ENCODE data around the gene REC8.

REC8 gene, protein sequence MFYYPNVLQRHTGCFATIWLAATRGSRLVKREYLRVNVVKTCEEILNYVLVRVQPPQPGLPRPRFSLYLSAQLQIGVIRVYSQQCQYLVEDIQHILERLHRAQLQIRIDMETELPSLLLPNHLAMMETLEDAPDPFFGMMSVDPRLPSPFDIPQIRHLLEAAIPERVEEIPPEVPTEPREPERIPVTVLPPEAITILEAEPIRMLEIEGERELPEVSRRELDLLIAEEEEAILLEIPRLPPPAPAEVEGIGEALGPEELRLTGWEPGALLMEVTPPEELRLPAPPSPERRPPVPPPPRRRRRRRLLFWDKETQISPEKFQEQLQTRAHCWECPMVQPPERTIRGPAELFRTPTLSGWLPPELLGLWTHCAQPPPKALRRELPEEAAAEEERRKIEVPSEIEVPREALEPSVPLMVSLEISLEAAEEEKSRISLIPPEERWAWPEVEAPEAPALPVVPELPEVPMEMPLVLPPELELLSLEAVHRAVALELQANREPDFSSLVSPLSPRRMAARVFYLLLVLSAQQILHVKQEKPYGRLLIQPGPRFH

GRCh38 chr14:24171422-24172260, at the start of gene REC8:
Gene REC8, plus strand, starts transcription at chr14:24172080. Its CDS starts 473 bp downstream, at chr14:24172553.
- DNase-seq: peak; percentile 85 to 92

DNA sequence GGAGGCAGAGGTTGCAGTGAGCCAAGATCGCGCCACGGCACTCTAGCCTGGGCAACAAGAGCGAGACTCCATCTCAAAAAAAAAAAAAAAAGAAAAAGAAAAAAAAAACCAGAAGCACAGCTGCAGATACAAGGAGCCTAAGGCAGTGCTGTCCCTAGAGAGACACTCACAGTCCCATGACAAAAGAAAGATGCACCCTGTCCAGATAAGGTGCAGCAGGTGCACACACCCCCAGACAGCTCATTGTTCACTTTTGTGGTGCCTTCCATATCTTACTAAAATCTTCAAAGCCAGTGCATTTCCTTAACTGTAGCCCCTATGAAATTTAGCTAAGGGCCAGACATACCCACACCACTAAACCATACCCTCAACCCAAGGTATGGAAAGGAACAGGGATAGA, 49.5 kb upstream of the REC8 start:
- no peak for DNase-seq

- no peak for DNase-seq
Measured at GRCh38 chr14:24122898-24123297, 49.0 kb upstream of the REC8 start.

- DNase-seq: no peak
Measured at GRCh38 chr14:24123424-24124417, 48.2 kb upstream of the REC8 start.

GRCh38 chr14:24126939-24127338, 44.9 kb upstream of the REC8 start:
- DNase-seq: no peak

DNA sequence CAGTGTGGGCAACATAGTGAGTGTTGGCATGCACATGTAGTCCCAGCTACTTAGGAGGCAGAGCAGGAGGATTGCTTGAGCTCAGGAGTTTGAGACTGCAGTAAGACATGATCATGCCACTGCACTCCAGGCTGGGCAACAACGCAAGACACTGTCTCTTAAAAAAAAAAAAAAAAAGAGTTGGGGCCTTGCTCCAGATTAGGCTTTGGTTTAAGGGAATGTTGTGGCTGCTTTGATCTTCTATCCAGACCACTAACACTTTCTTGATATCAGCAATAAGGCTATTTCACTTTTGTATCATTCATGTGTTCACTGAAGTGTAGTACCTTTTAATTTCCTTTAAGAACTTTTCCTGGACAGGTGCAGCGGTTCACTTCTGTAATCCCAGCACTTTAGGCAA, 44.2 kb upstream of the REC8 start:
- DNase-seq: no peak

DNA sequence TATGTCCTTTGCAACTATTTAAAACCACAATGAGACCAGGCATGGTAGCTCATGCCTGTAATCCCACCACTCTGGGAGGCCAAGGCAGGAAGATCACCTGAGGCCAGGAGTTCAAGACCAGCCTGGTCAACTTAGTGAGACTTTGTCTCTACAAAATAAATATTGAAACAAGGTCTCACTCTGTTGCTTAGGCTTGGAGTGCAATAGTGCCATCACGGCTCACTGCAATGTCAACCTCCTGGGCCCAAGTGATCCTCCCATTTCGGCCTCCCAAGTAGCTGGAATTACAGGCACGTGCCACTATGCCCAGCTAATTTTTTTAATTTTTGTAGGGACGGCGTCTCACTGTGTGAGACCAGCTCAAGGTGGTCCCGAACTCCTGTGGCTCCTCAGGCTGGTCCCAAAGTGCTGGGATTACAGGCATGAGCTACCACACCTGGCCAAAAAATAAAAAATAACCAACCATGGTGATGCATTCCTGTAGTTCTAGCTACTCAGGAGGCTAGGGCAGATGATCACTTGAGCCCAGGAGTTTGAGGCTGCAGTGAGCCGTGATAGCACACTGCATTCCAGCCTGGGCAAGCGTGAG, 42.4 kb upstream of the REC8 start:
- DNase-seq: no peak

- no peak for DNase-seq
Measured at GRCh38 chr14:24130380-24130716, 41.5 kb upstream of the REC8 start, which contains the start of gene FITM1. Gene FITM1, plus strand, starts transcription at chr14:24130659. Its CDS starts 905 bp downstream, at chr14:24131564.

DNA sequence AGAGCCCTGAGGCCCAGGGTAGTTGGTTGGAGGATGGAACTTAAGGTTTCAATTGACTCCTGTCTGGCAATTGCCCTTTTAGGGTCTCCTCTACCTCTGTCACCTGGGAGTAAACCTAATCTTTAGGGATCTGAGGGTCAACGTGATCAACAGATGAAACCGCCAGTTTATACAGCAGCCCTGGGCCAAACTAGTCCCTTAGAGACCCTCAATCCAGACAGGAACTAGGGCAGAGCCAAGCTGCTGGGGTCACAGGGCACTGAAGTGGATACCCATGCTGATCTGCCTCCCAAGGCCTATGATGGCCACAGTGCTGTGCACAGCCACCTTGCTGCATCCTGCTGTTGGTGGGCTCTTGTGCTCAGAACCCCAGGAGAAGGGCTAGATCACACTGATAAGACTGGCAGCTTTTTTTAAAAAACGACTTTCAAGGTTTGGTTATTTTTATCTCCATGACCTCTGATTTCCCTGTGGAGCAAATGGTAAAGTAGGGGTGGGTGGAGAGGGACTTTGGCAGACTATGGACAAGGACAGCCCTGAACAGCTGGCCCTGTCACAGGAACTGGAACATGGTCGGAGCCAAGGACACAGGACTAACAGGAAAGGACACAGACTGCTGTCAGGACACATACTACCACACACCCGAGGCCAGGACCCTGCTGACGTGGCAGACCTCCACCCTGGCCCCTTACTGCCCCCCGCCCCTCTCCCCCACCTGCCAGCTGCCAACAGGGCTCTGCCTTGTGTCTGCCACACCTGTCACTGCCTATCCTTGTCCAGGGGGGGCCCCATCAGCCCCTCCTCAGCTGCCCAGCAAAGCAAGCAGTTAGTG, 40.9 kb upstream of the REC8 start:
- no peak for DNase-seq

DNA sequence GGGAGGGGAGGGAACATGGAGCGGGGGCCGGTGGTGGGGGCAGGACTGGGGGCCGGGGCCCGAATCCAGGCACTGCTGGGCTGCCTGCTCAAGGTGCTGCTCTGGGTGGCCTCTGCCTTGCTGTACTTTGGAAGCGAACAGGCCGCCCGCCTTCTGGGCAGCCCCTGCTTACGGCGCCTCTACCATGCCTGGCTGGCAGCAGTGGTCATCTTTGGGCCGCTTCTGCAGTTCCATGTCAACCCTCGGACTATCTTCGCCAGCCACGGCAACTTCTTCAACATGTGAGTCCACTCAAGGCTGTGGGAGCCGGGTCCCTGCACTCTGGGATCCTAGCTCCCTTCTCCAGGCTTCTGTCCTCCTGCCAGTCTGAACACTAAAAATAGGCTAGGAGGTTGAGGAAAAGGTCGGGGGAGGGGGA, 40.3 kb upstream of the REC8 start:
- DNase-seq: no peak

- DNase-seq: no peak
Measured at GRCh38 chr14:24132061-24132685, 39.7 kb upstream of the REC8 start.

GRCh38 chr14:24132976-24133375, 38.9 kb upstream of the REC8 start:
- DNase-seq: no peak

- no peak for DNase-seq
Measured at GRCh38 chr14:24133735-24134134, 38.1 kb upstream of the REC8 start.

GRCh38 chr14:24135584-24135833, 36.4 kb upstream of the REC8 start:
- no peak for DNase-seq

GRCh38 chr14:24135834-24136683, 35.8 kb upstream of the REC8 start, which contains the start of gene PSME1:
Gene PSME1, plus strand, starts transcription at chr14:24136194. Its CDS starts 69 bp downstream, at chr14:24136263.
- DNase-seq: peak; percentile 74 to 79

DNA sequence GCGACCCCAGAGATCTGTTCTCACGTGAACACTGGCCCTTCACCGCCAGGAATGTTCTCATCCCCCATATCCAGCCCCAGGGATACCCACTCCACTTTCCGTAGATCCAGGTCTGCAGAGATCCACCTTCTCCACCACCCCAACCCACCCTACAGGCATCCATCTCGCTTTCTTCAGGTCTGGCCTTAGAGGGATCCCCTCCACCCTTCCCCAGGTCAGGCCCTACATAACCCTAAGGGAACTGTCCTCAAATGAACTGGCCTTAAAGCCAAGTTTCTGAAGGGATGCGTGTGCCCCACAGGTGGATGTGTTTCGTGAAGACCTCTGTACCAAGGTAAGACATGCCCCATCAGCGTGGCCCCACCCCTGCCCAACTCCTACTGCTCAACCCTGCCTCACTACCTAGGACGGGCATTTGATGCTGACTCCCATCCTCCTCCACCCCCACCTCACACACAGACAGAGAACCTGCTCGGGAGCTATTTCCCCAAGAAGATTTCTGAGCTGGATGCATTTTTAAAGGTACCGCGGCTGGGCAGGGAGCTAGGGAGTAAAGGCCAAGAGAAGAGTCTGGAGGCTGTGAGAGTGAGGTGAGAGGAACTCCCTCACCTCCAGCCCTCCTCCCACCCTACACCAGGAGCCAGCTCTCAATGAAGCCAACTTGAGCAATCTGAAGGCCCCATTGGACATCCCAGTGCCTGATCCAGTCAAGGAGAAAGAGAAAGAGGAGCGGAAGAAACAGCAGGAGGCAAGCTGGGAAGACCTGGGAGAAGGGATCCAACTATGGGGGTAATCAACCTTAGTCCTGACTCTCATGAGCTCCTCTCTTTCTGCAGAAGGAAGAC, 35.0 kb upstream of the REC8 start:
- no peak for DNase-seq

DNA sequence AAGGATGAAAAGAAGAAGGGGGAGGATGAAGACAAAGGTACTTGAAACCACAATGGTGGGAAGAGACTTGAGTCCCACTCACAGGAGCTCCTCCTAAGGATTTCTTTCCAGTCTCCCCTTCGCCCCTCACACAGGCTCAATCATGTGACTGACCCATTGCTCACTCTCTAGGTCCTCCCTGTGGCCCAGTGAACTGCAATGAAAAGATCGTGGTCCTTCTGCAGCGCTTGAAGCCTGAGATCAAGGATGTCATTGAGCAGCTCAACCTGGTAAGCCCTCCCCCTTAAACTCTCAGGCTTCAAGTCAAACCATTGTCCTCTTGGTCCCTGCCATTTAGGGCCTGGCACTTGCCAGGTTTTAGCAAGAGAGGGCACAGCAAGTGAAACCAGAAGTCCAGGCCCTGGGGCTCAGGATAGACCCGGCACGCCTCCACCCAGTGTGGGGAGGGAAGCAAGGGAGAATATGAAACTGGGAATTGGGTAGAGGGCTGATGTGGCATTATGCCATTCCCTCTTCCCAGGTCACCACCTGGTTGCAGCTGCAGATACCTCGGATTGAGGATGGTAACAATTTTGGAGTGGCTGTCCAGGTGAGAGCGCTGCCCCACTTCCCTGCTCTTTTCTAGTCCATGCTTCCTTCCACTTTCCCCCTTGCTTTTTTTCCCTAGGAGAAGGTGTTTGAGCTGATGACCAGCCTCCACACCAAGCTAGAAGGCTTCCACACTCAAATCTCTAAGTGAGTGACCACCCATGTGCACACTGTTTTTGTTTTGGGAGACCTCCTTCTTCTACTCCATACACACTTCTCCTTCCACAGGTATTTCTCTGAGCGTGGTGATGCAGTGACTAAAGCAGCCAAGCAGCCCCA, 34.1 kb upstream of the REC8 start:
- no peak for DNase-seq
